ENCODE results near the gene SLC35F1. TPM values are rescaled to one million over a fixed set of nuclear protein-coding genes. Genes with fewer than 3 reads are reported as not detected.

Gene SLC35F1
- total and polyA plus RNA-seq, 2 donors (not counting 3 experiments of a cell fraction or from before 2014, with no cell fraction given) = not detected

- Histone ChIP-seq H3K27me3 (ENCODE audit: control insufficient read depth in 2 of 2, insufficient read depth in 2 of 2, low read length in 2 of 2) (no peaks in the 10 kb centered on the region), H3K27ac (ENCODE audit: insufficient read depth, low read depth, low read length) (no peak overlapping the region), H3K4me2 (ENCODE audit: insufficient read depth, low read length) (no peak overlapping the region), H3K4me3 (replicated peaks in 1 of 3; ENCODE audit: insufficient read depth in 1 of 3, low read depth in 1 of 3, low read length in 3 of 3) (no peak overlapping the region), H2AFZ (ENCODE audit: low read depth, low read length) (no peak overlapping the region), H3K79me2 (ENCODE audit: control insufficient read depth, insufficient read depth, low read length) (no peaks in the 10 kb centered on the region), H3K9me3 (replicated peaks; ENCODE audit: control insufficient read depth, insufficient read depth, low read length) (no peaks in the 10 kb centered on the region), H3K9ac (replicated peaks; ENCODE audit: extremely low read depth, insufficient read depth, low read length) (no peak overlapping the region), H3K9me1 (replicated peaks; ENCODE audit: control insufficient read depth, extremely low read depth, insufficient read depth, low read length) (no peaks in the 10 kb centered on the region), H4K20me1 (replicated peaks; ENCODE audit: control insufficient read depth, extremely low read depth, insufficient read depth, low read length) (no peaks in the 10 kb centered on the region), H3K4me1 (ENCODE audit: control insufficient read depth, extremely low read depth, insufficient read depth, low read length) (no peaks in the 10 kb centered on the region), H3K36me3 (ENCODE audit: control insufficient read depth in 2 of 2, extremely low read depth in 1 of 2, insufficient read depth in 2 of 2, low read length in 2 of 2) (no peaks in the 10 kb centered on the region)
- no peak for TF ChIP-seq EZH2 (IDR thresholded peaks at IDR 0.05; ENCODE audit: borderline replicate concordance, low read depth, low read length, severe bottlenecking)
- CTCF ChIA-PET = no interaction called here
- POLR2A ChIA-PET = no interaction called here
- DNase-seq (ENCODE audit: low read depth, low spot score) (no peak), FAIRE-seq (no peak)
- dilution Hi-C loops (cut with MboI; ENCODE audit: extremely low pct_ligation_motif_present, low sequenced_read_pairs) (no loop called here), intact Hi-C loops (cut with micrococcal nuclease) (no loop called here)
- no TSS peak for BruUV-seq (replicated peaks)
Observed at GRCh38 chr6:118061666-118062065, 154.6 kb downstream of the SLC35F1 start.

GRCh38 chr6:118080547-118080946 is 173.5 kb downstream of the SLC35F1 start:
- no peak for FAIRE-seq

More at GRCh38 chr6:118080547-118080946, 173.5 kb downstream of the SLC35F1 start:
- DNase-seq (ENCODE audit: low read depth, low spot score) = no peak
- Histone ChIP-seq H4K20me1 (replicated peaks; ENCODE audit: control insufficient read depth, extremely low read depth, insufficient read depth, low read length) (no peaks in the 10 kb centered on the region), H3K79me2 (ENCODE audit: control insufficient read depth, insufficient read depth, low read length) (no peaks in the 10 kb centered on the region), H3K9me3 (replicated peaks; ENCODE audit: control insufficient read depth, insufficient read depth, low read length) (no peaks in the 10 kb centered on the region), H3K9ac (replicated peaks; ENCODE audit: extremely low read depth, insufficient read depth, low read length) (no peak overlapping the region), H3K4me2 (ENCODE audit: insufficient read depth, low read length) (no peak overlapping the region), H3K27me3 (ENCODE audit: control insufficient read depth in 2 of 2, insufficient read depth in 2 of 2, low read length in 2 of 2) (no peaks in the 10 kb centered on the region), H3K36me3 (ENCODE audit: control insufficient read depth in 2 of 2, extremely low read depth in 1 of 2, insufficient read depth in 2 of 2, low read length in 2 of 2) (no peaks in the 10 kb centered on the region), H3K9me1 (replicated peaks; ENCODE audit: control insufficient read depth, extremely low read depth, insufficient read depth, low read length) (no peaks in the 10 kb centered on the region), H3K4me1 (ENCODE audit: control insufficient read depth, extremely low read depth, insufficient read depth, low read length) (no peaks in the 10 kb centered on the region), H2AFZ (ENCODE audit: low read depth, low read length) (no peak overlapping the region), H3K4me3 (replicated peaks in 1 of 3; ENCODE audit: insufficient read depth in 1 of 3, low read depth in 1 of 3, low read length in 3 of 3) (no peak overlapping the region), H3K27ac (ENCODE audit: insufficient read depth, low read depth, low read length) (no peak overlapping the region)
- TF ChIP-seq FOS (IDR thresholded peaks at IDR 0.05; ENCODE audit: borderline replicate concordance, insufficient read depth, low read length) (no peak), POLR2A (IDR thresholded peaks at IDR 0.05; ENCODE audit: low read depth, low read length) (no peak), CTCF (IDR thresholded peaks at IDR 0.05; ENCODE audit: extremely low read depth in 1 of 2, insufficient read depth in 1 of 2, low read depth in 1 of 2, low read length in 2 of 2) (no peak), POLR2AphosphoS5 (IDR thresholded peaks at IDR 0.05; ENCODE audit: insufficient read depth, low read depth, low read length) (no peak), JUN (IDR thresholded peaks at IDR 0.05; ENCODE audit: borderline replicate concordance, insufficient read depth, insufficient read length, low read depth) (no peak), MYC (IDR thresholded peaks at IDR 0.05; ENCODE audit: low read depth, low read length) (no peak), MAX (IDR thresholded peaks at IDR 0.05; ENCODE audit: insufficient read depth, insufficient read length) (no peak), EZH2 (IDR thresholded peaks at IDR 0.05; ENCODE audit: borderline replicate concordance, low read depth, low read length, severe bottlenecking) (no peak), GATA2 (IDR thresholded peaks at IDR 0.05; ENCODE audit: insufficient read depth, insufficient read length, low read depth, low read length) (no peak)
- ChIA-PET CTCF (interaction anchor here (1.1 kb wide), 1 partner anchor 13 kb away, joined by 3 read pairs; no protein-coding TSS in a partner anchor), POLR2A (no interaction called here)
- dilution Hi-C loops (cut with MboI; ENCODE audit: extremely low pct_ligation_motif_present, low sequenced_read_pairs) = no loop called here
- intact Hi-C loops (cut with micrococcal nuclease) = no loop called here
- no TSS peak for BruUV-seq (replicated peaks)

Data from endothelial cell of umbilical vein (primary cell).